GM23338 (cell line): ENCODE results near the gene ITGA1. TPM values are rescaled to one million over a fixed set of nuclear protein-coding genes. Genes with fewer than 3 reads are reported as not detected.

Experiments used
- ATAC-seq: fragments of 200-7000 bp; cut with Tn5 transposase; 3 replicates; pipeline ENCODE4 v1.9.1; 2020
- DNase-seq: peaks from one replicate; pipeline ENCODE4 v3.0.0-alpha.2; 2015; ENCODE audit warnings: low spot score
- H2AFZ ChIP-seq: fragments of 200-600 bp; sonication (generic); 2 replicates; pipeline ENCODE4 v1.8.0; 2016; ENCODE audit warnings: antibody characterized with exemption, mild to moderate bottlenecking, moderate library complexity
- H3F3A ChIP-seq: fragments of 200-600 bp; sonication (generic); replicated peaks from 2 replicates; pipeline ENCODE4 v1.8.0; 2017; ENCODE audit warnings: antibody characterized with exemption, mixed run types, low read depth
- H3K27ac ChIP-seq: fragments of 200-600 bp; sonication (generic); 2 replicates; pipeline ENCODE4 v1.6.1; 2016; ENCODE audit warnings: low read depth
- H3K27me3 ChIP-seq: fragments of 200-600 bp; sonication (generic); 2 replicates; pipeline ENCODE4 v1.8.0; 2016; ENCODE audit warnings: mild to moderate bottlenecking, mixed run types, moderate library complexity; ENCODE audit not compliant: insufficient read depth
- H3K36me3 ChIP-seq: fragments of 200-600 bp; sonication (generic); 2 replicates; pipeline ENCODE4 v1.8.0; 2016; ENCODE audit warnings: mild to moderate bottlenecking; ENCODE audit not compliant: insufficient read depth
- H3K4me1 ChIP-seq: fragments of 200-600 bp; sonication (generic); 2 replicates; pipeline ENCODE4 v1.8.0; 2016; ENCODE audit warnings: mild to moderate bottlenecking, moderate library complexity; ENCODE audit not compliant: insufficient read depth
- H3K4me2 ChIP-seq: fragments of 200-600 bp; sonication (generic); 2 replicates; pipeline ENCODE4 v1.7.1; 2017; ENCODE audit warnings: mixed run types
- H3K4me3 ChIP-seq: fragments of 200-600 bp; sonication (generic); 2 replicates; pipeline ENCODE4 v1.6.1; 2016; ENCODE audit warnings: mixed run types
- H3K79me2 ChIP-seq: fragments of 200-600 bp; sonication (generic); replicated peaks from 2 replicates; pipeline ENCODE4 v1.8.0; 2017; ENCODE audit warnings: mild to moderate bottlenecking; ENCODE audit not compliant: insufficient read depth
- H3K9me2 ChIP-seq: fragments of 200-600 bp; sonication (generic); 2 replicates; pipeline ENCODE4 v1.8.0; 2017; ENCODE audit not compliant: insufficient read depth
- H4K20me1 ChIP-seq: fragments of 200-600 bp; sonication (generic); replicated peaks from 2 replicates; pipeline ENCODE4 v1.8.0; 2017; ENCODE audit warnings: mild to moderate bottlenecking; ENCODE audit not compliant: insufficient read depth
- H3K27ac Mint-ChIP-seq: 2 replicates; pipeline ENCODE4 v1.8.0; 2020; ENCODE audit warnings: inconsistent platforms, mild to moderate bottlenecking, moderate library complexity, mixed read lengths
- H3K27me3 Mint-ChIP-seq: 3 replicates; pipeline ENCODE4 v1.8.0; 2022; ENCODE audit warnings: low read depth, mild to moderate bottlenecking, moderate library complexity, mixed read lengths, inconsistent platforms; ENCODE audit not compliant: insufficient read depth, poor library complexity
- H3K36me3 Mint-ChIP-seq: 3 replicates; pipeline ENCODE4 v1.8.0; 2021; ENCODE audit warnings: low read depth, mild to moderate bottlenecking, inconsistent platforms, moderate library complexity, mixed read lengths
- H3K4me1 Mint-ChIP-seq: 3 replicates; pipeline ENCODE4 v1.8.0; 2020; ENCODE audit warnings: mild to moderate bottlenecking, inconsistent platforms, mixed read lengths
- H3K4me3 Mint-ChIP-seq: 3 replicates; pipeline ENCODE4 v1.8.0; 2021; ENCODE audit warnings: moderate library complexity, mild to moderate bottlenecking, inconsistent platforms, mixed read lengths
- H3K9me3 Mint-ChIP-seq: 3 replicates; pipeline ENCODE4 v1.8.0; 2020; ENCODE audit warnings: moderate library complexity, mild to moderate bottlenecking, inconsistent platforms, mixed read lengths
- CREB1 ChIP-seq: fragments of 250-450 bp; sonication (Bioruptor Pico); IDR thresholded peaks from 2 replicates; pipeline ENCODE4 v1.5.0; 2020; ENCODE audit warnings: low read depth, mild to moderate bottlenecking, moderate library complexity
- EZH2 ChIP-seq: fragments of 200-600 bp; sonication (generic); IDR thresholded peaks from one replicate; pipeline ENCODE4 v1.8.0; 2017; ENCODE audit warnings: antibody characterized with exemption, mild to moderate bottlenecking, low read depth; ENCODE audit not compliant: unreplicated experiment
- EZH2phosphoT487 ChIP-seq: fragments of 200-600 bp; sonication (generic); IDR thresholded peaks from one replicate; pipeline ENCODE4 v1.8.1; 2018; ENCODE audit warnings: antibody characterized with exemption; ENCODE audit not compliant: unreplicated experiment
- NANOG ChIP-seq: IDR thresholded peaks from 2 replicates; pipeline ENCODE4 v1.6.1; 2016; ENCODE audit warnings: antibody characterized with exemption, borderline replicate concordance
- POLR2AphosphoS5 ChIP-seq: IDR thresholded peaks from 2 replicates; pipeline ENCODE4 v1.6.1; 2016; ENCODE audit warnings: antibody characterized with exemption, low read depth
- STAT1 ChIP-seq: IDR thresholded peaks from one replicate; pipeline ENCODE4 v1.6.1; 2016; ENCODE audit warnings: antibody characterized with exemption; ENCODE audit not compliant: unreplicated experiment
- ZNF114 ChIP-seq: fragments of 250-450 bp; sonication (Bioruptor Pico); IDR thresholded peaks from 2 replicates; pipeline ENCODE4 v1.5.0; 2020; ENCODE audit warnings: mild to moderate bottlenecking, moderate library complexity
- ZNF331 ChIP-seq: fragments of 250-450 bp; sonication (Bioruptor Pico); IDR thresholded peaks from 2 replicates; pipeline ENCODE4 v1.5.0; 2020; ENCODE audit warnings: low read depth, mild to moderate bottlenecking, moderate library complexity
- polyA plus RNA-seq: library from polyadenylated mRNA; unstranded; fragments of >200 nt; fragmentation: Nextera tagmentation; extraction: Ambion mirVana; gene quantifications from 2 replicates; pipeline ENCODE4 v1.2.1, GENCODE V29; 2016
- total RNA-seq: library from RNA; depleted of rRNA; stranded (reverse); fragments of >200 nt; shearing (Covaris generic); gene quantifications from 2 replicates; pipeline ENCODE4 v1.2.3, GENCODE V29; 2014
- TF ChIP-seq, protein P1 (sequence below): IDR thresholded peaks from one replicate; pipeline ENCODE4 v1.6.1; 2018; ENCODE audit warnings: antibody characterized with exemption; ENCODE audit not compliant: unreplicated experiment
- TF ChIP-seq, protein P2 (sequence below), 2 experiments: fragments of 200-600 bp in 1 of 2; sonication (generic) in 1 of 2; conservative IDR thresholded peaks; 2 replicates each; pipeline versions ENCODE4 v1.5.1 to v1.6.1; 2016 to 2017; ENCODE audit warnings: antibody characterized with exemption in 2 of 2, low read depth in 2 of 2, mild to moderate bottlenecking in 2 of 2, moderate library complexity in 1 of 2

The ITGA1 gene
- total and polyA plus RNA-seq, 2 experiments from 2014 or later: 1.8 to 4.9 TPM

DNA sequence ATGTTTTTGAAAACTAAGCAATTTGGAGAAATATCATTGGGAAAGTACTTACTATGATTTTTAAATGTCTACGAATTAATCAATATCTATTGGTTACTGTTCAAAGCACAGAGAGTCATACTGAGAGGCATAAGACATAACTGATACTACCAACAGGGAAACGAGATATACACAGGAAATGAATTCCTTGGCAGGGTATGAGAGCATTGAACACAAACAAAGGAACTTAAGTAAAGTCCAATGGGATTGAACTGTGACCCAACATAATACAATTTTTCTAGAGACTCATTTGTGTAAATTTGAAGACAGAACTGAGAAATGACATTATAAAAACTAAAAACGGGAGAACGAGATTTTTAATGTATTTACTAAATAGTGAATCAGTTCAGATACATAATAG, 1.3 kb upstream of the ITGA1 start (continued):
- TF ChIP-seq, protein P1, sequence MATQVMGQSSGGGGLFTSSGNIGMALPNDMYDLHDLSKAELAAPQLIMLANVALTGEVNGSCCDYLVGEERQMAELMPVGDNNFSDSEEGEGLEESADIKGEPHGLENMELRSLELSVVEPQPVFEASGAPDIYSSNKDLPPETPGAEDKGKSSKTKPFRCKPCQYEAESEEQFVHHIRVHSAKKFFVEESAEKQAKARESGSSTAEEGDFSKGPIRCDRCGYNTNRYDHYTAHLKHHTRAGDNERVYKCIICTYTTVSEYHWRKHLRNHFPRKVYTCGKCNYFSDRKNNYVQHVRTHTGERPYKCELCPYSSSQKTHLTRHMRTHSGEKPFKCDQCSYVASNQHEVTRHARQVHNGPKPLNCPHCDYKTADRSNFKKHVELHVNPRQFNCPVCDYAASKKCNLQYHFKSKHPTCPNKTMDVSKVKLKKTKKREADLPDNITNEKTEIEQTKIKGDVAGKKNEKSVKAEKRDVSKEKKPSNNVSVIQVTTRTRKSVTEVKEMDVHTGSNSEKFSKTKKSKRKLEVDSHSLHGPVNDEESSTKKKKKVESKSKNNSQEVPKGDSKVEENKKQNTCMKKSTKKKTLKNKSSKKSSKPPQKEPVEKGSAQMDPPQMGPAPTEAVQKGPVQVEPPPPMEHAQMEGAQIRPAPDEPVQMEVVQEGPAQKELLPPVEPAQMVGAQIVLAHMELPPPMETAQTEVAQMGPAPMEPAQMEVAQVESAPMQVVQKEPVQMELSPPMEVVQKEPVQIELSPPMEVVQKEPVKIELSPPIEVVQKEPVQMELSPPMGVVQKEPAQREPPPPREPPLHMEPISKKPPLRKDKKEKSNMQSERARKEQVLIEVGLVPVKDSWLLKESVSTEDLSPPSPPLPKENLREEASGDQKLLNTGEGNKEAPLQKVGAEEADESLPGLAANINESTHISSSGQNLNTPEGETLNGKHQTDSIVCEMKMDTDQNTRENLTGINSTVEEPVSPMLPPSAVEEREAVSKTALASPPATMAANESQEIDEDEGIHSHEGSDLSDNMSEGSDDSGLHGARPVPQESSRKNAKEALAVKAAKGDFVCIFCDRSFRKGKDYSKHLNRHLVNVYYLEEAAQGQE: no peak
- TF ChIP-seq POLR2AphosphoS5 (no peak), EZH2 (no peak), ZNF114 (CRISPR knock-in tag) (no peak), NANOG (no peak), CREB1 (CRISPR knock-in tag) (no peak)

DNA sequence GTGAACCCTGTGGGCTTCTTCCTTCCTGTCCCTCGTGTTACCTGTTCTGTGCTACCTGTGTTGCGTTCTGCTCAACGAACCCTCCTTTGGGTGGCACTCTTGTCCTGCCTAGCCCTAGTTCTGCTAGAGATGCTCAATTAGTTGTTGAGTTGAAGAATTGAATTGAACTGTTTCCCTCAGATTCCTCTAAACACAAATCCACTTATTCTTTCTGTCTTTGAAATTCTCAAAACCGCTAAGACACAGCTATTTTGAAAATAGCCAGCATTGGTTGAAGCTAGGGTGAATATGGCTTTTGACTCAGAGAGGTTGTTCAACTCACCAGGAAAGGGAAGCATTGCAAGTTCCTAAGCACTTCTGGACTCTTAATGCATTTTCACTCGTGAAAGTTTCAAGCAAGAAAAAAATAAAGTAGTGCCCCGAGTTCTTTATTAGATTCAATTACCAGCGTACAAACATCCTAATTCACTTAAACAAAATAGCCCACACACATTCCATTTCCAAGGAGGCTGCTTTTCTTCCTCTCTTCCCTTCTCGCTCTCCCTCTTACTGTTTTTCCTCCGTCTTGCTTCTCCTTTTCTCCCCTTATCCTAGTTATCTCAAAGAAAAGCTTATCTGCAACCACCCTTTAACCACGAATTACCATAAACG, 642 bp upstream of the ITGA1 start:
- peak; percentile 56 for DNase-seq
- ATAC-seq: peak; percentile 43
- Histone ChIP-seq H3K4me2 (peak overlapping the region; percentile 88), H3K36me3 (no peaks in the 10 kb centered on the region), H3K4me3 (peak overlapping the region; percentile 75), H3K79me2 (no peaks in the 10 kb centered on the region; the same call in 1 of the 2 replicates), H3K27ac (no peak overlapping the region), H4K20me1 (no peaks in the 10 kb centered on the region), H3K27me3 (no peaks in the 10 kb centered on the region), H3F3A (0 out of 2 replicates have a peak, but pooled peaks cover 6% of the 10 kb centered on the region), H3K9me2 (no peaks in the 10 kb centered on the region), H3K4me1 (peaks cover 8% of the 10 kb centered on the region), H2AFZ (peak overlapping the region; percentile 78)
- H3K4me3 Mint-ChIP-seq: peak overlapping the region; percentile 94
- H3K27ac Mint-ChIP-seq: no peak overlapping the region
- peaks cover 15% of the 10 kb centered on the region for H3K4me1 Mint-ChIP-seq
- TF ChIP-seq EZH2phosphoT487 (no peak), CREB1 (CRISPR knock-in tag) (no peak)
- TF ChIP-seq, protein P2, sequence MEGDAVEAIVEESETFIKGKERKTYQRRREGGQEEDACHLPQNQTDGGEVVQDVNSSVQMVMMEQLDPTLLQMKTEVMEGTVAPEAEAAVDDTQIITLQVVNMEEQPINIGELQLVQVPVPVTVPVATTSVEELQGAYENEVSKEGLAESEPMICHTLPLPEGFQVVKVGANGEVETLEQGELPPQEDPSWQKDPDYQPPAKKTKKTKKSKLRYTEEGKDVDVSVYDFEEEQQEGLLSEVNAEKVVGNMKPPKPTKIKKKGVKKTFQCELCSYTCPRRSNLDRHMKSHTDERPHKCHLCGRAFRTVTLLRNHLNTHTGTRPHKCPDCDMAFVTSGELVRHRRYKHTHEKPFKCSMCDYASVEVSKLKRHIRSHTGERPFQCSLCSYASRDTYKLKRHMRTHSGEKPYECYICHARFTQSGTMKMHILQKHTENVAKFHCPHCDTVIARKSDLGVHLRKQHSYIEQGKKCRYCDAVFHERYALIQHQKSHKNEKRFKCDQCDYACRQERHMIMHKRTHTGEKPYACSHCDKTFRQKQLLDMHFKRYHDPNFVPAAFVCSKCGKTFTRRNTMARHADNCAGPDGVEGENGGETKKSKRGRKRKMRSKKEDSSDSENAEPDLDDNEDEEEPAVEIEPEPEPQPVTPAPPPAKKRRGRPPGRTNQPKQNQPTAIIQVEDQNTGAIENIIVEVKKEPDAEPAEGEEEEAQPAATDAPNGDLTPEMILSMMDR (conservative IDR thresholded peaks at IDR 0.05; ENCODE audit: low read depth in 2 of 2): peak; percentile 55 to 87
- peaks cover 6% of the 10 kb centered on the region for H3K27me3 Mint-ChIP-seq
- no peaks in the 10 kb centered on the region for H3K9me3 Mint-ChIP-seq
- no peaks in the 10 kb centered on the region for H3K36me3 Mint-ChIP-seq

DNA sequence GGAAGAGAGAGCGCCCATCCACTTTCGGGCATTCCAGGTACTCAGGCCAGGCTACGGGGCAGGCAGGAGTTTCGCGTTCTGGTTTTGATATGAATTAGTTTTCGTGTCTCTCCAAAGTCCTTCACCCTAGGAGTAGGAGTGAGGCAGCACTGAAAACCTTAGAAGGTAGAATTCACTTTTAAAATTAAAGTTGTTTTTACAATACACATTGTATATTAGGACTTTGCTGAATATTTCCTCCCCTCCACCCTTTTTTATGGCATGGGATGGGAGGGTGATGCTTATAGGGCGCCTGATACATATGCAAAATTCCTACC, 747 bp downstream of the ITGA1 start:
- Histone ChIP-seq H3K4me1 (peaks cover 13% of the 10 kb centered on the region), H3K36me3 (no peaks in the 10 kb centered on the region), H4K20me1 (no peaks in the 10 kb centered on the region), H3K9me2 (no peaks in the 10 kb centered on the region), H3K79me2 (no peaks in the 10 kb centered on the region; the same call in 1 of the 2 replicates), H3K27ac (peak overlapping the region; percentile 84), H3K4me3 (peak overlapping the region; percentile 75), H3K4me2 (peak overlapping the region; percentile 88), H3K27me3 (no peaks in the 10 kb centered on the region), H2AFZ (peak overlapping the region; percentile 78), H3F3A (0 out of 2 replicates have a peak, but pooled peaks cover 6% of the 10 kb centered on the region)
- Mint-ChIP-seq H3K4me1 (peaks cover 22% of the 10 kb centered on the region), H3K4me3 (peak overlapping the region; percentile 94), H3K27ac (no peak overlapping the region), H3K27me3 (peaks cover 6% of the 10 kb centered on the region), H3K36me3 (no peaks in the 10 kb centered on the region), H3K9me3 (no peaks in the 10 kb centered on the region)
- ATAC-seq: no peak
- DNase-seq: no peak
- TF ChIP-seq CREB1 (CRISPR knock-in tag) (no peak), STAT1 (no peak), ZNF331 (CRISPR knock-in tag) (no peak)
